GM13977 (cell line): ENCODE results near the gene TKTL1.
"Not testable (repeated sequence)": the region's sequence is repeated elsewhere in the genome, so short reads cannot be mapped to it uniquely, and the experiment has no call there.

Source experiments
- DNase-seq: peaks from one replicate; pipeline ENCODE4 v3.0.0; 2012; ENCODE audit warnings: low spot score
- in situ Hi-C: fragments of 300-500 bp; cut with MboI; formaldehyde crosslinking; loops from one replicate; pipeline ENCODE4 v1.12.0; 2022; ENCODE audit warnings: low sequenced_read_pairs, low pct_unique_long_range_greater_than_20kb, mixed read lengths, inconsistent platforms; ENCODE audit not compliant: unreplicated experiment
- TF ChIP-seq, protein P1 (sequence below): IDR thresholded peaks from 2 replicates; pipeline ENCODE4 v1.5.1; 2012; ENCODE audit warnings: mild to moderate bottlenecking, control low read depth; ENCODE audit not compliant: insufficient read depth; ENCODE audit errors: extremely low read depth, missing control alignments

The TKTL1 gene, protein sequence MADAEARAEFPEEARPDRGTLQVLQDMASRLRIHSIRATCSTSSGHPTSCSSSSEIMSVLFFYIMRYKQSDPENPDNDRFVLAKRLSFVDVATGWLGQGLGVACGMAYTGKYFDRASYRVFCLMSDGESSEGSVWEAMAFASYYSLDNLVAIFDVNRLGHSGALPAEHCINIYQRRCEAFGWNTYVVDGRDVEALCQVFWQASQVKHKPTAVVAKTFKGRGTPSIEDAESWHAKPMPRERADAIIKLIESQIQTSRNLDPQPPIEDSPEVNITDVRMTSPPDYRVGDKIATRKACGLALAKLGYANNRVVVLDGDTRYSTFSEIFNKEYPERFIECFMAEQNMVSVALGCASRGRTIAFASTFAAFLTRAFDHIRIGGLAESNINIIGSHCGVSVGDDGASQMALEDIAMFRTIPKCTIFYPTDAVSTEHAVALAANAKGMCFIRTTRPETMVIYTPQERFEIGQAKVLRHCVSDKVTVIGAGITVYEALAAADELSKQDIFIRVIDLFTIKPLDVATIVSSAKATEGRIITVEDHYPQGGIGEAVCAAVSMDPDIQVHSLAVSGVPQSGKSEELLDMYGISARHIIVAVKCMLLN

DNA sequence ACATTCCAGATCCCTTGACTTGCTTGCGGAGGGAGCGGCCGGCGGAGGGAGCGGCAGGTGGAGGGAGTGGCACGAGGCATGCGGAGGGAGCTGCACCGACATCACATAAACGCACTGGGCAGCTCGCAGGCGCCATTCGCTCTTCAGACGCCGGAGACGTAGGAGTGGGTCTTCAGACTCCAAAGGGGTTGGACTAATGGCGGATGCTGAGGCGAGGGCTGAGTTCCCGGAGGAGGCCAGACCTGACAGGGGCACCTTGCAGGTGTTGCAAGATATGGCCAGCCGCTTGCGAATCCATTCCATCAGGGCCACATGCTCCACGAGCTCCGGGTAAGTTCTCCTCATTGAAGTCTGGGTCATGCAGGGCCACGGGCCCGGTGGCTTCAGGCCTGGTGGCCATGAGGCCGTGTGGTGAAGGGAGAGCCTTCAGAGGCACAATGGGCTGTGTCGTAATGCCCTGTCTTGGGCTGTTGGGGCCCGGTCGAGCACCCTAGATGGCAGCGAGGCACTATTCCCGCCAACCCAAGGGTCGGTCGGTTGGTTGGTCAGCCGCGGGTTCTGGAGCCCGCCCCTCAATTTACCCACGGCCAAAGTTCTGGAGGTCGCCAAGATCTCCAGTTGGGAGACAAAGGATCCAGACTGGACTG is at the start of gene TKTL1:
TSS of gene TKTL1 (plus strand) at position 132 of the 647 bp plus-strand sequence. CDS start at position 197, 65 bp downstream.
- TF ChIP-seq, protein P1, sequence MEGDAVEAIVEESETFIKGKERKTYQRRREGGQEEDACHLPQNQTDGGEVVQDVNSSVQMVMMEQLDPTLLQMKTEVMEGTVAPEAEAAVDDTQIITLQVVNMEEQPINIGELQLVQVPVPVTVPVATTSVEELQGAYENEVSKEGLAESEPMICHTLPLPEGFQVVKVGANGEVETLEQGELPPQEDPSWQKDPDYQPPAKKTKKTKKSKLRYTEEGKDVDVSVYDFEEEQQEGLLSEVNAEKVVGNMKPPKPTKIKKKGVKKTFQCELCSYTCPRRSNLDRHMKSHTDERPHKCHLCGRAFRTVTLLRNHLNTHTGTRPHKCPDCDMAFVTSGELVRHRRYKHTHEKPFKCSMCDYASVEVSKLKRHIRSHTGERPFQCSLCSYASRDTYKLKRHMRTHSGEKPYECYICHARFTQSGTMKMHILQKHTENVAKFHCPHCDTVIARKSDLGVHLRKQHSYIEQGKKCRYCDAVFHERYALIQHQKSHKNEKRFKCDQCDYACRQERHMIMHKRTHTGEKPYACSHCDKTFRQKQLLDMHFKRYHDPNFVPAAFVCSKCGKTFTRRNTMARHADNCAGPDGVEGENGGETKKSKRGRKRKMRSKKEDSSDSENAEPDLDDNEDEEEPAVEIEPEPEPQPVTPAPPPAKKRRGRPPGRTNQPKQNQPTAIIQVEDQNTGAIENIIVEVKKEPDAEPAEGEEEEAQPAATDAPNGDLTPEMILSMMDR: no peak
- in situ Hi-C loops: no loop called here
- DNase-seq: no peak

DNA sequence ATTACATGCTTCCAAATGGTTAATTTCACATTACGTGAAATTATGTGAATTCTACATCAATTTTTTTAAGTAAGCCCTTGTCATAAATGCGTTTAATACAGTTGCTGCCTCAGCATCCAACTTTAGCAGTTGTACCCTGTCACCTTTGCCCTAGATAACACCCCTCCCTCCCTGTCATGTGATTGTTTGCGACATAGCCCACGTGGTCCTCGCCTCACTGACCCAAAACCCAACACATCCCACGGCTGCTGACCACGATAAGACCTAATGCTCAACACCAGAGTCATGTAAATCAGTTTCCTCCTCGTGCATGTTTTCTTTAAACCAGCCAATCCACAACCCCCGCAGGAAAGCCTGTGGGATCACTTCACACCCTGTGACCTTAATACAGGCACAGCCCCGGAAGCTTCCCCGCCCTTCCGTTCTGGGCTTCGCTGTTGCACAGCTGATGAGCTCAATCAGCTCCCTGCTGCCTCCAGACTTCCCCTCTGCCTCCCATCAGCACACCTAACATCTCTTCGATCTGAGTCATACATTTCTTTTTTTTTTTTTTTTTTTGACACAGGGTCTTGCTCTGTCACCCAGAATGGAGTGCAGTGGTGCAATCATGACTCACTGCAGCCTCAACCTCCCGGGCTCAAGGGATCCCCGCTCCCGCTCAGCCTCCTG is 48.1 kb upstream of the TKTL1 start:
- DNase-seq, in situ Hi-C loops: not testable (repeated sequence)

DNA sequence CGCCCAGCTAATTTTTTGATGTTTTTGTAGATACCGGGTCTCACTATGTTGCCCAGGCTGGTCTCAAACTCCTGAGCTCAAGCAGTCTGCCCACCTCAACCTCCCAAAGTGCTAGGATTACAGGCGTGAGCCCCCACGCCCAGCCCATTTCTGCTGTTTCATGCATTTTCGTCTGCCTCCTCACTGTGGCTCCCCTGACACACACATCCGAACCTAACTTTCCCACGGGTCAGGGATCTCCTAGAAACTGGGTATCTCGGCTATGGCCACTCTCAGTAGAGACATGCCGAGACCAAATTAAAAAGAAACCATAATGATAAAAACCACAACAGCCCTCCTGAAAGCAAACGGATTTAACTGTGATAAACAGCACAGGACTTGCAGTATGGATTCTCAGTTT is 47.5 kb upstream of the TKTL1 start:
- DNase-seq, in situ Hi-C loops: not testable (repeated sequence)

DNA sequence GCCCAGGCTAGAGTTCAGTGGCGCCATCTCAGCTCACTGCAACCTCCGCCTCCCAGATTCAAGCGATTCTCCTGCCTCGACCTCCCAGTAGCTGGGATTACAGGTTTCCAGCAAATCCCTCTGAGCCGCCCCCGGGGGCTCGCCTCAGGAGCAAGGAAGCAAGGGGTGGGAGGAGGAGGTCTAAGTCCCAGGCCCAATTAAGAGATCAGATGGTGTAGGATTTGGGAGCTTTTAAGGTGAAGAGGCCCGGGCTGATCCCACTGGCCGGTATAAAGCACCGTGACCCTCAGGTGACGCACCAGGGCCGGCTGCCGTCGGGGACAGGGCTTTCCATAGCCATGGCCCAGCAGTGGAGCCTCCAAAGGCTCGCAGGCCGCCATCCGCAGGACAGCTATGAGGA is 38.3 kb upstream of the TKTL1 start, which contains the start of gene OPN1MW3:
TSS of gene OPN1MW3 (plus strand) at position 301 of the 400 bp plus-strand sequence. CDS start at position 339, 38 bp downstream.
- DNase-seq, in situ Hi-C loops: not testable (repeated sequence)

DNA sequence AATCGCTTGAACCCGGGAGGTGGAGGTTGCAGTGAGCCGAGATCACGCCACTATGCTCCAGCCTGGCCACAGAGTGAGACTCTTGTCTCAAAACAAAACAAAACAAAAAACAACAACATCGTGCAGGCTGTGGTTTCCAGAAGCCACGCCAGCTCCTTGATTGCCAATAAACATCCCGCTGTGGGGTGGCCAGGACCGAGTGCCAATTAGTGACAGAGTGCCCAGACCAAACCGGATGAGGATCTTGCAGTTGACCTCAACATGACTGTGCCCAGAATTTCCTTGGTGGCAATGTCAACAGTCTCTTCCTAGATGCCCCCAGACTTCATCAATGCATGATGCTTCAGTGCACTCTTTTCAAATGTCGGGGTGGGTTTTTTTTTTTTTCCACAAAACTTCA is 36.9 kb upstream of the TKTL1 start:
- DNase-seq, in situ Hi-C loops: not testable (repeated sequence)

- in situ Hi-C loops, DNase-seq: not testable (repeated sequence)
Observed at GRCh38 chrX:154263072-154263471, 32.5 kb upstream of the TKTL1 start.

- in situ Hi-C loops, DNase-seq: not testable (repeated sequence)
Observed at GRCh38 chrX:154269245-154269644, 26.4 kb upstream of the TKTL1 start.

- DNase-seq, in situ Hi-C loops: not testable (repeated sequence)
Observed at GRCh38 chrX:154284489-154285338, 10.9 kb upstream of the TKTL1 start.

DNA sequence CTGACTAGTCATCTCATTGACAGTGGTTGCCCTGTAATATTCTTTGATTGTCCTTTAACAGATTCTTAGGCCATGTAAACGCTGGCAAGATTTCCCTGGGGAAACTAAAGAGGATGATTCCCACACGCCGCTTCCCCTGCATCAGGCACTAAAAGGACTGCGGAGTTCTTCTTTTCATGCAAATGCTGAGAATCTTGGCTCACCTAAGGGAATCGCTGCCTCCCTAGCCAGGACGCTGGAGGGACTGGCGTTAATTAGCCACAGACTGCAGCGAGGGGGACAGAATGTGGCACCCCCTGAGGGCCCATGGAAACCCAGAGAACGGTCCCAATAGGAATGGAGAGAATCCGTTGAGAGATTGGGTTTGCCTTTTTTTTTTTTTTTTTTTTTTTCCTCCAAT is 9.2 kb upstream of the TKTL1 start:
- in situ Hi-C loops, DNase-seq: not testable (repeated sequence)

DNA sequence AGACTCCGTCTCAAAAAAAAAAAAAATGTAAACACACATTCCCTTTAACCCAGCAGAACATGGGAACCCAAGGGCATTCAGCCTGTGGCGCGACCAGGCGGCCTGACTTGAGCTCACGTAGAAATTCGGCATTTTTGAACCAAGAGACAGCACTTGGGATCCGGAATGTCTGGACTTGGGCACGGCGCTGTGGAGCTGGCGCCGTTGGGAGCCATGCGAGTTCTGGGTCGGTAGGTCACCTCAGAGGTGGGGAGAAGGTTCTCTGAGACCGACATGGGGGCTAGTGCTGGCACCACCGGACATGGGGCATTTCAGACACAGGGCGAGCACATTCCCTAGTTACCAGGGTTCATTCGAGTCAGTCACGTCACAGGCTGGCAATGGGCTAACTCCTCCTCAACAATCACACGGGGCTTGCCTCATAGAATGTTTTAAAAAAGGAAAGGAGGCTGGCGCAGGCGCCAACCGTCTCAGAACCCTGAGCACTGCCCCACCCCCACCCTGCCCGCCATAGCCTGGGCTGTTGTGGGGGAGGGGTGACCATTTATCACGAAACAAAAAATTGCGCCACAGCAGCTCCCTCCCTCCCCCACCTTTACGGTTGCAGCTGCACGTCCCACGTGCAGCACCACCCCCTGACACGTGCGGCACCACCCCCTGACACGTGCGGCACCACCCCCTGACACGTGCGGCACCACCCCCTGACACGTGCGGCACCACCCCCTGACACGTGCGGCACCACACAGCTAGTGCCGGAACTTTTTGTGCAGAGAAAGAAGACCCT is 612 bp upstream of the TKTL1 start, which contains the start of gene TEX28:
TSS of gene TEX28 (minus strand) at position 334 of the 784 bp plus-strand sequence. CDS start 3,007 bp downstream, outside the sequence.
- in situ Hi-C loops: no loop called here
- TF ChIP-seq, protein P1: no peak
- DNase-seq: no peak
